Psoas muscle (tissue), 8 donors: ENCODE data around the gene HGF. TPM values are rescaled to one million over a fixed set of nuclear protein-coding genes. Genes with fewer than 3 reads are reported as not detected.

Source experiments
- ATAC-seq, 4 donors: fragments of 200-7000 bp; cut with Tn5 transposase; one replicate each; pipeline ENCODE4 v1.9.1; 2020; ENCODE audit warnings: moderate library complexity in 3 of 4, mild to moderate bottlenecking in 2 of 4
- DNase-seq, 2 donors: peaks; one replicate each; pipeline ENCODE4 v3.0.0-alpha.2; 2020
- H3K27ac ChIP-seq: fragments of 200-600 bp; one replicate; pipeline ENCODE4 v1.8.0; 2022
- H3K27me3 ChIP-seq, 3 donors: fragments of 200-600 bp in 1 of 3; one replicate each; pipeline versions ENCODE4 v1.6.1 to v1.8.0; 2013 to 2022; ENCODE audit warnings: low read length in 2 of 3, mild to moderate bottlenecking in 2 of 3, moderate library complexity in 1 of 3; ENCODE audit not compliant: insufficient read depth in 3 of 3
- H3K36me3 ChIP-seq, 2 donors: fragments of 200-600 bp in 1 of 2; one replicate each; pipeline versions ENCODE4 v1.6.1 to v1.8.0; 2013 to 2022; ENCODE audit warnings: low read depth in 1 of 2, mild to moderate bottlenecking in 1 of 2, moderate library complexity in 1 of 2; ENCODE audit not compliant: insufficient read depth in 1 of 2
- H3K4me1 ChIP-seq: fragments of 200-600 bp; one replicate; pipeline ENCODE4 v1.8.0; 2022
- H3K4me3 ChIP-seq: fragments of 200-600 bp; one replicate; pipeline ENCODE4 v1.8.0; 2022; ENCODE audit warnings: mild to moderate bottlenecking
- H3K9me3 ChIP-seq: fragments of 200-600 bp; one replicate; pipeline ENCODE4 v1.8.0; 2022
- WGBS, 3 donors: extraction: QIAGEN DNeasy Blood & Tissue Kit; methylation state at CpG; one replicate each; pipeline versions ENCODE4 v1.1.6 to v1.1.7; 2013; 5-methylcytosine and 5-hydroxymethylcytosine counted together
- intact Hi-C, 2 donors: fragments of 100-400 bp; cut with DNase I; formaldehyde crosslinking; loops; one replicate each; pipeline versions ENCODE4 v1.11.0 to v1.14.2; 2022
- polyA plus RNA-seq, 3 donors: library from polyadenylated mRNA; stranded (reverse); fragments of 200-250 nt; gene quantifications; one replicate each; pipeline ENCODE4 v1.2.3, GENCODE V29; 2013
- total RNA-seq, 4 donors: library from RNA; stranded (reverse); fragmentation: NEBNext Ultra II Directional in 2 of 4; extraction: Animal tissue kit (Norgen Biotek cat#: 25700) in 2 of 4; gene quantifications; one replicate each; pipeline versions ENCODE4 v1.2.1 to v1.2.4, GENCODE V29; 2021 to 2023
- TF ChIP-seq, protein P1 (sequence below): fragments of 200-600 bp; IDR thresholded peaks from one replicate; pipeline ENCODE4 v1.8.0; 2022; ENCODE audit warnings: antibody characterized with exemption
- donor health status: healthy with polysubstance abuse.
- donor health status: DM: no; HTN: no; CAD: no; lungs with moderate emphysema.
- donor health status: Bipolar disorder and iron deficiency.
- donor health status: healthy.
- donor health status: DM: yes; HTN: yes; CAD: no.
- donor health status: DM: no; HTN: no; CAD: no.
- donor health status: DM: no; HTN: no; CAD: no.
- donor health status: DM: yes; HTN: yes; CAD: no.

Gene HGF
- total and polyA plus RNA-seq, 7 donors: 0.25 to 3.7 (median 0.78) TPM

DNA sequence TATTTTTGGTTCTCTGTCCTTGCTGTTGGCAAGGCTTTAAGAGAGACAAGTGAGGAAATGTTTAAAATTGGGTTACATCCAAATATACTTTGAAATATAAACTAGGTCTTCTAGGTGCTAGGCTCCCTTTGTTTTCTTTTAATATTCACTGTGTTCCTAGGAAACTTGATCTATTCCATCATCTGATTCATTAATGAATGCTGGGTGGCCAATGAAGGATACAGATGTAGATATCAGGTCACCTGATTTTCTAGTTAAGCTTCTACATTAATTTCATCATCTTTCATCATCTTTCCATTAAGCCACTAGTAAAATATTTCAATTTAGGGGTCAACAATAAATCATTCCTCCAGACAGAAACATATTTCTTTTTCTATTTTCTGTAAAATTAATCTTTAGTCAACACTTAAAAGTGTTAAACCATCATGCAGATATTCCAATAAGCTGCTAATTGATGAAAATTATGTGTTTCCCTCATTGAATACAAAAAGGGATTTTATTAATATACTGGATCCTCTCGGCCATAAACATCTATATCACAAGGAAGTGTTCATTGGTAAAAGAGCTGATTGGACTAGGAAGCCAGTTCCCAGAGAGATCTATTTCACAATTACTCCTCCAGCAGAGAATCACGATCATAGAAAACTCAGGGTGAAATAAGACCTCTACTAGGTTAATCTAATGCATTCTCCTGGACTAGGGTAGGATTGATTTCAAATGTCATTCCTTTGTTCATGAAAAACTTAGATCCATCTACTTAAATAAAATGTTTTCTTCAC is 14.7 kb downstream of the HGF start:
- 45 to 58% (median 56%) methylated on average over 2 of the region's 2 CpGs for WGBS, 3 donors
- Histone ChIP-seq H3K4me3 (no peak overlapping the region), H3K27me3 (no peaks in the 10 kb centered on the region), H3K9me3 (no peaks in the 10 kb centered on the region), H3K36me3 (no peaks in the 10 kb centered on the region), H3K4me1 (no peaks in the 10 kb centered on the region), H3K27ac (no peak overlapping the region)
- DNase-seq: no peak
- intact Hi-C loops: no loop called here
- TF ChIP-seq, protein P1, sequence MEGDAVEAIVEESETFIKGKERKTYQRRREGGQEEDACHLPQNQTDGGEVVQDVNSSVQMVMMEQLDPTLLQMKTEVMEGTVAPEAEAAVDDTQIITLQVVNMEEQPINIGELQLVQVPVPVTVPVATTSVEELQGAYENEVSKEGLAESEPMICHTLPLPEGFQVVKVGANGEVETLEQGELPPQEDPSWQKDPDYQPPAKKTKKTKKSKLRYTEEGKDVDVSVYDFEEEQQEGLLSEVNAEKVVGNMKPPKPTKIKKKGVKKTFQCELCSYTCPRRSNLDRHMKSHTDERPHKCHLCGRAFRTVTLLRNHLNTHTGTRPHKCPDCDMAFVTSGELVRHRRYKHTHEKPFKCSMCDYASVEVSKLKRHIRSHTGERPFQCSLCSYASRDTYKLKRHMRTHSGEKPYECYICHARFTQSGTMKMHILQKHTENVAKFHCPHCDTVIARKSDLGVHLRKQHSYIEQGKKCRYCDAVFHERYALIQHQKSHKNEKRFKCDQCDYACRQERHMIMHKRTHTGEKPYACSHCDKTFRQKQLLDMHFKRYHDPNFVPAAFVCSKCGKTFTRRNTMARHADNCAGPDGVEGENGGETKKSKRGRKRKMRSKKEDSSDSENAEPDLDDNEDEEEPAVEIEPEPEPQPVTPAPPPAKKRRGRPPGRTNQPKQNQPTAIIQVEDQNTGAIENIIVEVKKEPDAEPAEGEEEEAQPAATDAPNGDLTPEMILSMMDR: no peak
- no peak for ATAC-seq

DNA sequence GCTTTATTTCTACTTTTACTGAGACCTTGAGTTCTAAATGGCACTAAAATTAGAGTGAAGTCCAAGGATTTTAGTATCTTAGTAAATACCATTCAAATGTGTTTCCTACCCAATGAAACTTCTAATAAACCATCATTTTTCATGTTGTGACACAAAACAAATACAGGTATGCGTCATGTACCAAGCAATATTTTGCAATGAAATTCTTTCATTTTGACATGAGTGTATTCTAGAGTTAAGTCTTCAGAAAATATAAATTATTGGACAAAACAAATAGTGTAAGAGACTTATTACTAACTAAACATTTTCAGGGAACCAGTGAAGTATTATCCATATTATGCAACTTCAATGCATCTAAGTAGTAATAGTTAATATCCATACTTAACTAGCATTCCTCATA is 16.5 kb downstream of the HGF start:
- no peaks in the 10 kb centered on the region for H3K9me3 ChIP-seq
- H3K27me3 ChIP-seq: no peaks in the 10 kb centered on the region
- no peak overlapping the region for H3K27ac ChIP-seq
- H3K4me3 ChIP-seq: no peak overlapping the region
- 92 to 98% (median 92%) methylated on average over 1 of the region's 1 CpG for WGBS, 3 donors
- intact Hi-C loops: no loop called here
- DNase-seq: no peak
- TF ChIP-seq, protein P1: no peak
- no peaks in the 10 kb centered on the region for H3K36me3 ChIP-seq
- H3K4me1 ChIP-seq: no peaks in the 10 kb centered on the region
- no peak for ATAC-seq

DNA sequence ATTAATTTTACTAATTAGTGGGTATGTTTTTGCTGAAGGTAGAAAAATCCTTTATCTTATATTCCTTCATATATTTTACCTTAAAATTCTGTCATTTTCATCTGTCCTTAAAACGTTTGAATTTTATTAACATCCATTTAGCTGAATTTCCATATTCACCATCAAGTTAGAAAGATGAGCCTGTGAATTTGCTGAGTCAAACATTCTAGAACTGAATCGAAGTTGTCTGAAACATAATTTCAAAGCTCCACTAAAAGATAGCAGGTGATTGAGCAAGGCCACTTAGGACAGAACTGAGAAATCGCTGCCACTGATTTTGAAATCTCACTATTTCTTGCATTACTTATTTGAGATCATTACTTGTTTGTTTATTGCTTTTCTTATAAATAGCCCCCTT is 17.5 kb downstream of the HGF start:
- ATAC-seq: no peak
- H3K27me3 ChIP-seq: no peaks in the 10 kb centered on the region
- TF ChIP-seq, protein P1: no peak
- no peak overlapping the region for H3K27ac ChIP-seq
- no peaks in the 10 kb centered on the region for H3K36me3 ChIP-seq
- no peaks in the 10 kb centered on the region for H3K4me1 ChIP-seq
- DNase-seq: no peak
- no peaks in the 10 kb centered on the region for H3K9me3 ChIP-seq
- WGBS, 3 donors: 66 to 79% (median 66%) methylated on average over 3 of the region's 3 CpGs
- intact Hi-C loops: no loop called here
- H3K4me3 ChIP-seq: no peak overlapping the region

DNA sequence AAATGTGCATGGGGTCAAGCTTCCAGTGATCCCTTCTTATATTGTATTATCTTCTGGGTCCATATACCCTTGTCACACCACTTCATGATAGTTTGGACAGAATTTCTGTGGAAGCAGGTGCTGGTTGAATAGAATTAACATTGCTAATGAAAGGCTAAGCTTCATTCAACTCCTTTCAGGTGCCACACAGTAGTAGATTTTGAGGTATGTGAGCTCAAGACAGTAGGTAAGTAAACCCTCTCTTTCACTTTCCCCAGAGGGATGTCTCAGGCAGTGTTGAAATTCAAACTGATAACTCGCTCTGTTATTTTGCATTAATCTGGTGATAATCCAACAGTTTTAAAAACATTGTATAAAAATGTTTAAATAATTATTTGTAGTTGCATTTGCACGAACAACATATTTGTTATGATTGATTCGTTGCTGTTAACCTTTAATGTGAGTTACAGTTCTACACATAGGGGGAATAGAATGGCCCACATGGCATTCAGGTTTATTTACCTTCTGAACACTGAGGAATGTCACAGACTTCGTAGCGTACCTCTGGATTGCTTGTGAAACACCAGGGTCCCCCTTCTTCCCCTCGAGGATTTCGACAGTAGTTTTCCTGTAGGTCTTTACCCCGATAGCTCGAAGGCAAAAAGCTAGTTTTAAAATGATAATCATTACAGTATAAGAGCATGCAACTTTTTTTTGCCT is 18.1 kb downstream of the HGF start:
- no peaks in the 10 kb centered on the region for H3K36me3 ChIP-seq
- H3K9me3 ChIP-seq: no peaks in the 10 kb centered on the region
- H3K27me3 ChIP-seq: no peaks in the 10 kb centered on the region
- H3K4me1 ChIP-seq: no peaks in the 10 kb centered on the region
- DNase-seq: no peak
- no peak overlapping the region for H3K27ac ChIP-seq
- H3K4me3 ChIP-seq: no peak overlapping the region
- 82 to 84% (median 83%) methylated on average over 9 of the region's 9 CpGs for WGBS, 3 donors
- intact Hi-C loops: no loop called here
- ATAC-seq: no peak
- TF ChIP-seq, protein P1: no peak
